GM23338 (cell line): Measurements from ENCODE around the gene SLBP. TPM values are rescaled to one million over a fixed set of nuclear protein-coding genes. Genes with fewer than 3 reads are reported as not detected.

Experiments used
- ATAC-seq: fragments of 200-7000 bp; cut with Tn5 transposase; 3 replicates; pipeline ENCODE4 v1.9.1; 2020
- DNase-seq: peaks from one replicate; pipeline ENCODE4 v3.0.0-alpha.2; 2015; ENCODE audit warnings: low spot score
- H2AFZ ChIP-seq: fragments of 200-600 bp; sonication (generic); 2 replicates; pipeline ENCODE4 v1.8.0; 2016; ENCODE audit warnings: antibody characterized with exemption, mild to moderate bottlenecking, moderate library complexity
- H3F3A ChIP-seq: fragments of 200-600 bp; sonication (generic); replicated peaks from 2 replicates; pipeline ENCODE4 v1.8.0; 2017; ENCODE audit warnings: antibody characterized with exemption, mixed run types, low read depth
- H3K27ac ChIP-seq: fragments of 200-600 bp; sonication (generic); 2 replicates; pipeline ENCODE4 v1.6.1; 2016; ENCODE audit warnings: low read depth
- H3K27me3 ChIP-seq: fragments of 200-600 bp; sonication (generic); 2 replicates; pipeline ENCODE4 v1.8.0; 2016; ENCODE audit warnings: mild to moderate bottlenecking, mixed run types, moderate library complexity; ENCODE audit not compliant: insufficient read depth
- H3K36me3 ChIP-seq: fragments of 200-600 bp; sonication (generic); 2 replicates; pipeline ENCODE4 v1.8.0; 2016; ENCODE audit warnings: mild to moderate bottlenecking; ENCODE audit not compliant: insufficient read depth
- H3K4me1 ChIP-seq: fragments of 200-600 bp; sonication (generic); 2 replicates; pipeline ENCODE4 v1.8.0; 2016; ENCODE audit warnings: mild to moderate bottlenecking, moderate library complexity; ENCODE audit not compliant: insufficient read depth
- H3K4me2 ChIP-seq: fragments of 200-600 bp; sonication (generic); 2 replicates; pipeline ENCODE4 v1.7.1; 2017; ENCODE audit warnings: mixed run types
- H3K4me3 ChIP-seq: fragments of 200-600 bp; sonication (generic); 2 replicates; pipeline ENCODE4 v1.6.1; 2016; ENCODE audit warnings: mixed run types
- H3K79me2 ChIP-seq: fragments of 200-600 bp; sonication (generic); replicated peaks from 2 replicates; pipeline ENCODE4 v1.8.0; 2017; ENCODE audit warnings: mild to moderate bottlenecking; ENCODE audit not compliant: insufficient read depth
- H3K9me2 ChIP-seq: fragments of 200-600 bp; sonication (generic); 2 replicates; pipeline ENCODE4 v1.8.0; 2017; ENCODE audit not compliant: insufficient read depth
- H4K20me1 ChIP-seq: fragments of 200-600 bp; sonication (generic); replicated peaks from 2 replicates; pipeline ENCODE4 v1.8.0; 2017; ENCODE audit warnings: mild to moderate bottlenecking; ENCODE audit not compliant: insufficient read depth
- H3K27ac Mint-ChIP-seq: 2 replicates; pipeline ENCODE4 v1.8.0; 2020; ENCODE audit warnings: inconsistent platforms, mild to moderate bottlenecking, moderate library complexity, mixed read lengths
- H3K27me3 Mint-ChIP-seq: 3 replicates; pipeline ENCODE4 v1.8.0; 2022; ENCODE audit warnings: low read depth, mild to moderate bottlenecking, moderate library complexity, mixed read lengths, inconsistent platforms; ENCODE audit not compliant: insufficient read depth, poor library complexity
- H3K36me3 Mint-ChIP-seq: 3 replicates; pipeline ENCODE4 v1.8.0; 2021; ENCODE audit warnings: low read depth, mild to moderate bottlenecking, inconsistent platforms, moderate library complexity, mixed read lengths
- H3K4me1 Mint-ChIP-seq: 3 replicates; pipeline ENCODE4 v1.8.0; 2020; ENCODE audit warnings: mild to moderate bottlenecking, inconsistent platforms, mixed read lengths
- H3K4me3 Mint-ChIP-seq: 3 replicates; pipeline ENCODE4 v1.8.0; 2021; ENCODE audit warnings: moderate library complexity, mild to moderate bottlenecking, inconsistent platforms, mixed read lengths
- H3K9me3 Mint-ChIP-seq: 3 replicates; pipeline ENCODE4 v1.8.0; 2020; ENCODE audit warnings: moderate library complexity, mild to moderate bottlenecking, inconsistent platforms, mixed read lengths
- CREB1 ChIP-seq: fragments of 250-450 bp; sonication (Bioruptor Pico); IDR thresholded peaks from 2 replicates; pipeline ENCODE4 v1.5.0; 2020; ENCODE audit warnings: low read depth, mild to moderate bottlenecking, moderate library complexity
- CTCF ChIP-seq, 2 experiments: fragments of 200-600 bp in 1 of 2; sonication (generic) in 1 of 2; conservative IDR thresholded peaks; 2 replicates each; pipeline versions ENCODE4 v1.5.1 to v1.6.1; 2016 to 2017; ENCODE audit warnings: antibody characterized with exemption in 2 of 2, low read depth in 2 of 2, mild to moderate bottlenecking in 2 of 2, moderate library complexity in 1 of 2
- ETS1 ChIP-seq: IDR thresholded peaks from 2 replicates; pipeline ENCODE4 v1.6.1; 2016; ENCODE audit warnings: antibody characterized with exemption
- EZH2 ChIP-seq: fragments of 200-600 bp; sonication (generic); IDR thresholded peaks from one replicate; pipeline ENCODE4 v1.8.0; 2017; ENCODE audit warnings: antibody characterized with exemption, mild to moderate bottlenecking, low read depth; ENCODE audit not compliant: unreplicated experiment
- EZH2phosphoT487 ChIP-seq: fragments of 200-600 bp; sonication (generic); IDR thresholded peaks from one replicate; pipeline ENCODE4 v1.8.1; 2018; ENCODE audit warnings: antibody characterized with exemption; ENCODE audit not compliant: unreplicated experiment
- JUNB ChIP-seq: IDR thresholded peaks from one replicate; pipeline ENCODE4 v1.6.1; 2016; ENCODE audit warnings: antibody characterized with exemption; ENCODE audit not compliant: unreplicated experiment
- NANOG ChIP-seq: IDR thresholded peaks from 2 replicates; pipeline ENCODE4 v1.6.1; 2016; ENCODE audit warnings: antibody characterized with exemption, borderline replicate concordance
- POLR2AphosphoS5 ChIP-seq: IDR thresholded peaks from 2 replicates; pipeline ENCODE4 v1.6.1; 2016; ENCODE audit warnings: antibody characterized with exemption, low read depth
- REST ChIP-seq: IDR thresholded peaks from one replicate; pipeline ENCODE4 v1.6.1; 2018; ENCODE audit warnings: antibody characterized with exemption; ENCODE audit not compliant: unreplicated experiment
- STAT1 ChIP-seq: IDR thresholded peaks from one replicate; pipeline ENCODE4 v1.6.1; 2016; ENCODE audit warnings: antibody characterized with exemption; ENCODE audit not compliant: unreplicated experiment
- ZNF114 ChIP-seq: fragments of 250-450 bp; sonication (Bioruptor Pico); IDR thresholded peaks from 2 replicates; pipeline ENCODE4 v1.5.0; 2020; ENCODE audit warnings: mild to moderate bottlenecking, moderate library complexity
- ZNF331 ChIP-seq: fragments of 250-450 bp; sonication (Bioruptor Pico); IDR thresholded peaks from 2 replicates; pipeline ENCODE4 v1.5.0; 2020; ENCODE audit warnings: low read depth, mild to moderate bottlenecking, moderate library complexity
- ZNF462 ChIP-seq: fragments of 250-450 bp; sonication (Bioruptor Pico); IDR thresholded peaks from 2 replicates; pipeline ENCODE4 v1.5.0; 2020; ENCODE audit warnings: mild to moderate bottlenecking, moderate library complexity
- polyA plus RNA-seq: library from polyadenylated mRNA; unstranded; fragments of >200 nt; fragmentation: Nextera tagmentation; extraction: Ambion mirVana; gene quantifications from 2 replicates; pipeline ENCODE4 v1.2.1, GENCODE V29; 2016
- total RNA-seq: library from RNA; depleted of rRNA; stranded (reverse); fragments of >200 nt; shearing (Covaris generic); gene quantifications from 2 replicates; pipeline ENCODE4 v1.2.3, GENCODE V29; 2014

SLBP gene
- total and polyA plus RNA-seq, 2 experiments from 2014 or later = 54.4 to 58.6 TPM

GRCh38 chr4:1741208-1741607, 29.1 kb upstream of the SLBP start:
- Histone ChIP-seq H3K36me3 (peaks cover 49% of the 10 kb centered on the region), H3K79me2 (no peaks in the 10 kb centered on the region), H3K27me3 (no peaks in the 10 kb centered on the region), H2AFZ (no peak overlapping the region), H3K4me2 (no peak overlapping the region), H3K9me2 (no peaks in the 10 kb centered on the region), H3K27ac (no peak overlapping the region), H3K4me3 (no peak overlapping the region), H3F3A (peaks cover 10% of the 10 kb centered on the region; the same call in 1 of the 2 replicates), H4K20me1 (no peaks in the 10 kb centered on the region; the same call in 1 of the 2 replicates), H3K4me1 (no peaks in the 10 kb centered on the region)
- peaks cover 37% of the 10 kb centered on the region for H3K27me3 Mint-ChIP-seq
- H3K4me1 Mint-ChIP-seq = no peaks in the 10 kb centered on the region; the same call in 2 of the 3 replicates
- DNase-seq = no peak
- H3K9me3 Mint-ChIP-seq = peaks cover 29% of the 10 kb centered on the region
- peaks cover 86% of the 10 kb centered on the region for H3K36me3 Mint-ChIP-seq
- H3K4me3 Mint-ChIP-seq = no peak overlapping the region
- no peak overlapping the region for H3K27ac Mint-ChIP-seq
- no peak for ATAC-seq
- TF ChIP-seq REST (no peak), ZNF114 (CRISPR knock-in tag) (no peak), ZNF462 (CRISPR knock-in tag) (no peak), NANOG (no peak), EZH2phosphoT487 (no peak), CTCF (conservative IDR thresholded peaks at IDR 0.05; ENCODE audit: low read depth in 2 of 2) (no peak), EZH2 (no peak), ZNF331 (no peak), JUNB (no peak), STAT1 (no peak), POLR2AphosphoS5 (no peak), CREB1 (CRISPR knock-in tag) (no peak), ETS1 (no peak)
